ENCODE data around the gene DNER.

DNER gene

DNA sequence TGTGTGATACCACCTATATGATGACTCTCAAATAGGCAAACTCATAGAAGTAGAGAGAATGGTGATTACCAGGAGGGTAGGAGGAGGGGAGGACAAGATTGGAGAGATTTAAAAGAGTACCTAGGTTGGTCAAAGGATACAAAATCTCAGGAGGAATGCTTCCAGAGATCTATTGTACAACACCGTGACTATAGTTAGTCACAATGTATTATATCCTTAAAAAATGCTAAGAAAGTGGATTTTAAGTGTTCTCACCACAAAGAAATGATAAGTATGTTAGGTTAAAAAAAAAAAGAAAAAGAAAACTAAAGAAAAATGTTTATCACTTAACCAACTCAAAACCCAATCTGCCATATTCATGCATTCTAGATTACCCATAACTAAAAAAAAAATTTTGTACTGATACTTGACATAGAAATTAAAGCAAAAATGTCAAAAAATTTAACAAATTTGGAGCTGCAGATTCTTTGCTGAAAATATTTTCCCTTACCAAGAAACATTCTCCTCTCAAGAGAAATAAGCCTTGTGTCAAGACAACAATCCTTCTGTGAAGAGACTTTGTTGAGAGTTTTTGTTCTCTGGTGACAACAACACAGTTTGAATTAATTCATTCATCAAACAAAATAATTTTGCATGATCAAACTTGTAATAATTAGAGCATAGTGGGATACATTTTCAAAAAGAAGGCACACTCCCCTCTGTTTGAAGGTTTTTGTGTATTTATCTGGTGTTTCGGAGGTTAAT lies 213.1 kb downstream of the DNER start:
- TF ChIP-seq, protein P1, sequence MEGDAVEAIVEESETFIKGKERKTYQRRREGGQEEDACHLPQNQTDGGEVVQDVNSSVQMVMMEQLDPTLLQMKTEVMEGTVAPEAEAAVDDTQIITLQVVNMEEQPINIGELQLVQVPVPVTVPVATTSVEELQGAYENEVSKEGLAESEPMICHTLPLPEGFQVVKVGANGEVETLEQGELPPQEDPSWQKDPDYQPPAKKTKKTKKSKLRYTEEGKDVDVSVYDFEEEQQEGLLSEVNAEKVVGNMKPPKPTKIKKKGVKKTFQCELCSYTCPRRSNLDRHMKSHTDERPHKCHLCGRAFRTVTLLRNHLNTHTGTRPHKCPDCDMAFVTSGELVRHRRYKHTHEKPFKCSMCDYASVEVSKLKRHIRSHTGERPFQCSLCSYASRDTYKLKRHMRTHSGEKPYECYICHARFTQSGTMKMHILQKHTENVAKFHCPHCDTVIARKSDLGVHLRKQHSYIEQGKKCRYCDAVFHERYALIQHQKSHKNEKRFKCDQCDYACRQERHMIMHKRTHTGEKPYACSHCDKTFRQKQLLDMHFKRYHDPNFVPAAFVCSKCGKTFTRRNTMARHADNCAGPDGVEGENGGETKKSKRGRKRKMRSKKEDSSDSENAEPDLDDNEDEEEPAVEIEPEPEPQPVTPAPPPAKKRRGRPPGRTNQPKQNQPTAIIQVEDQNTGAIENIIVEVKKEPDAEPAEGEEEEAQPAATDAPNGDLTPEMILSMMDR (IDR thresholded peaks at IDR 0.05; ENCODE audit: low read depth, low read length) = no peak

DNA sequence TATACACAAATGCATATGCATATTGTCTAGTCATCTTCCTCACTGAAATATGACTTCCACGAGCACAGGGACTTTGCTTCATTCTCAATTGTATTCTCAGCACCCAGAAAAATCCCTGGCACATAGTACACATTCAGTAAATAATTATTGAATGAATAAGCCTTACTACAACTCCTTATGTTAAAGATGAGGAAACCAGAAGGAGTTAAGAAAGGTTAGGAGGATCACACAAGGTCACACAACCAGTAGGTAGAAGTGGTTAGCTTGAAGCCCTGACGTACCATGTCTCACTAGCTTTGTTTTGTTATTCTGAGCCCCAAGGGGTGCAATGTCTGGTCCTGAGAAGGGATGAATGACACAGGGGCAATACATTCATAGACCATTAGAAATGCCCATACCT lies 222.3 kb downstream of the DNER start:
- no peak overlapping the region for H3K4me3 ChIP-seq (ENCODE audit: low read depth, low read length)
- TF ChIP-seq, protein P1 (IDR thresholded peaks at IDR 0.05; ENCODE audit: low read depth, low read length) = no peak

More for the DNA sequence above, 213.1 kb downstream of the DNER start:
- H3K4me3 ChIP-seq (ENCODE audit: low read depth, low read length) = no peak overlapping the region

DNA sequence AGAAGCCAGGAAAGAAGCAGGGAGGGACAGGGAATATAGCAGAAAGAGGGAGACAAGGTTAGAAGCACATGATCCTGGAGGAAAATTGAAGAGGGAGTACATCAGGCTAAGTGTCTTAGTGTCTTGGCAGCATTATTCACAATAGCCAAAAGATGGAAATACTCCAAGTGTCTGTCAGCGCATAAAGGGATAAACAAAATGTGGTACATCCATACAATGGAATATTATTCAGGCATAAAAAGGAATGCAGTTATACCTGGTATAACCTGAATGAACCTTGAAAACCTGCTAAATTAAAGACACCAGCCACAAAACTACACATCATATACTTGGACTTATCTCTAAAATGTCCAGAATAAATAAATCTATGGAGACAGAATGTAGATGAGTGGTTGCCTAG lies 224.2 kb downstream of the DNER start:
- no peak overlapping the region for H3K4me3 ChIP-seq (ENCODE audit: low read depth, low read length)
- TF ChIP-seq, protein P1 (IDR thresholded peaks at IDR 0.05; ENCODE audit: low read depth, low read length) = no peak

DNA sequence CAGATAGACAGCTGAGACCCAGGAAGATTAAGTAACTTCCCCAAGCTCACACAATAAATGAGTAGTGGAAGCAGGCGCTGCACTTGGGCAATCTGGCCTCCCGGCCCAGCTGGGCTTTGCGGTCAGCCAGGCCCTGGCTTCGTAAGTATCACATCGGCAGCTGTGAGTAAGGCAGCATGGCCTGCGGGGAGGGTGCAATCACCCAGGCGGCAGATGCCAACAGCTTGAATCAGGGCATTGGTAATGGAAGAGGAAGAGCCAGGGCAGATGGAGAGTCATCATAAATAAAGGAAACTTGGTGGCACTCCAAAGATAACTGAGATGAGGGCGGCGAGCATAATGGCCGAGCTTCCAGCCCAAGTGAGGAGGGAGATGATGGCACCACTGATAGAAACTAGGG lies 225.3 kb downstream of the DNER start:
- TF ChIP-seq, protein P1 (IDR thresholded peaks at IDR 0.05; ENCODE audit: low read depth, low read length) = no peak

DNA sequence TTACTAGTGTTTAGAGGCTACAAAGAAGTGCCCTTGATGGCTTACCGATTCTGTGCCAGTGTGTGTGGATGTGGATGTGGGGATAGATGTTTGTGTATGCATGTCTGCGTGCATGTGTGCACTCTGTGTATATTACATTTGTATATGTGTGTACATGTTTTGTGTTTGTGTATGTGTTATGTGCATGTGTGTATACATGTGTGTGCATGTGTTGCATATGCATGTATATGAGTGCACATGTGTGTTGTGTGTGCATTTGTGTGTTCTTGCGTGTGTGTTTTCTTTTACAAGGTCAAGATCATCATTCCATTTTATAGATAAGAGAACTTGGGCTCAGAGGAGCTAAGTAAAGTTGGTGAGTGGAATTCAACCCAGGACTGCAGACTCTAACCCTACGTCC lies 226.1 kb downstream of the DNER start:
- H3K4me3 ChIP-seq (ENCODE audit: low read depth, low read length) = no peak overlapping the region
- TF ChIP-seq, protein P1 (IDR thresholded peaks at IDR 0.05; ENCODE audit: low read depth, low read length) = no peak

More for the DNA sequence above, 225.3 kb downstream of the DNER start:
- H3K4me3 ChIP-seq (ENCODE audit: low read depth, low read length) = no peak overlapping the region

DNA sequence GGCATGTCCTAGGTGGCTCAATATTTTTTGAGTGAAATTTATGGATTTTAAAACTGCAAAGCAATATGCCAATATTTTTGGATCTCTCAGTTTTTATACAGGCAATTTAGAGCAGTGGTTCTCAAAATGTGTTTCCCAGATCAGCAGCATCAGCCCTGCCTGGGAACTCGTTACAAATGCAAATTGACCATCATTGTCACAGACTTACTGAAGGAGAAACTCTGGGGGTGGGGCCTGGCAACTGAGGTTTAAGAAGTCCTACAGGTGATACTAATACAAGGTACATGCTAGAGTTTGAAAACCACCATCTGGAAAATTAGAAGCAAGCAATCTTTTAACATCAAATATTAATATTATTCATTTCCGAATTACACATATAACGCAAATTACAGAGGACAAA lies 227.7 kb downstream of the DNER start:
- no peak overlapping the region for H3K4me3 ChIP-seq (ENCODE audit: low read depth, low read length)
- TF ChIP-seq, protein P1 (IDR thresholded peaks at IDR 0.05; ENCODE audit: low read depth, low read length) = no peak

DNA sequence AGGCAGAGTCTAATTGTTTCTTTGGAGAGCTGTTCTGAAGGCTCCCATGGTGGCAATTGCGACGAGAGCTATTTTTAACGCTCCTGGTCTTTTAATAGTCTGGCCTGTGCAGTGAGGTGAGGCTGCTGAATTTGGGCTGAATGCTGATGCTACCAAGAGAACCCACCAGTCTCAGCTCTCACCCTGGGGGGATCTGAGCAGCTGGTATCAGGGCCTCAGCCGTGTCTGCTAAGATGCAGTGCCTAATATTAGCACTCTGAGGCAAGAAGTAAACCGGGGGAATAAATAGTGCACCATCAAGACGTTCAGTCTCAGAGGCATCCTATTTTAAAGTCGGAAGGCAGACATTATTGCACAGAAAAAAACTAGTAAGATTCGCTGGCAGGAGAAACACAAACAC lies 228.5 kb downstream of the DNER start:
- TF ChIP-seq, protein P1 (IDR thresholded peaks at IDR 0.05; ENCODE audit: low read depth, low read length) = no peak
- no peak overlapping the region for H3K4me3 ChIP-seq (ENCODE audit: low read depth, low read length)

Data from WI38 (cell line).